Naive thymus-derived CD4-positive, alpha-beta T cell (primary cell): ENCODE data around the gene UGT1A5. TPM values are rescaled to one million over a fixed set of nuclear protein-coding genes. Genes with fewer than 3 reads are reported as not detected.
"Not testable (repeated sequence)": the region's sequence is repeated elsewhere in the genome, so short reads cannot be mapped to it uniquely, and the experiment has no call there.

ENCODE experiments used
- ATAC-seq: fragments of 150-1000 bp; cut with Tn5 transposase; 2 replicates; pipeline ENCODE4 v1.10.0; 2021; ENCODE audit warnings: mild to moderate bottlenecking, moderate library complexity
- CTCF ChIA-PET: fragments of 350-600 bp; sonication (Branson Sonifier 250); formaldehyde crosslinking; loops from one replicate; lab custom pipeline; 2021; ENCODE audit warnings: antibody characterized with exemption; lab: Charles Lee
- POLR2A ChIA-PET: fragments of 350-600 bp; sonication (Branson Sonifier 250); formaldehyde crosslinking; loops from one replicate; lab custom pipeline; 2021; ENCODE audit warnings: antibody characterized with exemption, inconsistent platforms; lab: Charles Lee
- DNase-seq, 9 donors: peaks; one replicate each; pipeline versions ENCODE4 v3.0.0 to v3.0.0-alpha.2; 2020 to 2022; ENCODE audit warnings: mixed read lengths in 1 of 9
- H3K27ac ChIP-seq: one replicate; pipeline ENCODE4 v1.7.0; 2013; ENCODE audit warnings: mild to moderate bottlenecking, low read depth, low read length, moderate library complexity
- H3K27me3 ChIP-seq, 2 donors: one replicate each; pipeline ENCODE4 v1.7.0; 2013; ENCODE audit warnings: low read length in 2 of 2, mild to moderate bottlenecking in 2 of 2, moderate library complexity in 2 of 2; ENCODE audit not compliant: control insufficient read depth in 2 of 2, insufficient read depth in 2 of 2
- H3K36me3 ChIP-seq, 3 experiments: 1 replicate in 2 of 3; 2 replicates in 1 of 3; pipeline ENCODE4 v1.7.0; 2013; ENCODE audit warnings: low read length in 3 of 3, mild to moderate bottlenecking in 3 of 3, moderate library complexity in 1 of 3; ENCODE audit not compliant: insufficient read depth in 3 of 3, control insufficient read depth in 2 of 3
- H3K4me1 ChIP-seq, 2 donors: one replicate each; pipeline ENCODE4 v1.7.0; 2013; ENCODE audit warnings: low read length in 2 of 2, mild to moderate bottlenecking in 2 of 2, moderate library complexity in 1 of 2; ENCODE audit not compliant: control insufficient read depth in 2 of 2, insufficient read depth in 2 of 2
- H3K4me3 ChIP-seq: 2 replicates; pipeline ENCODE4 v1.7.0; 2013; ENCODE audit warnings: mild to moderate bottlenecking, low read length
- H3K9me3 ChIP-seq, 3 experiments: 1 replicate in 2 of 3; 2 replicates in 1 of 3; pipeline ENCODE4 v1.7.0; 2013; ENCODE audit warnings: low read length in 3 of 3; ENCODE audit not compliant: control insufficient read depth in 2 of 3
- H3K27ac Mint-ChIP-seq, 9 donors: one replicate each; pipeline ENCODE4 v1.8.0; 2020 to 2022; ENCODE audit warnings: mixed read lengths in 9 of 9, mild to moderate bottlenecking in 8 of 9, moderate library complexity in 5 of 9, inconsistent platforms in 2 of 9
- H3K27me3 Mint-ChIP-seq, 5 donors: one replicate each; pipeline ENCODE4 v1.8.0; 2021 to 2022; ENCODE audit warnings: mixed read lengths in 5 of 5, mild to moderate bottlenecking in 1 of 5
- H3K36me3 Mint-ChIP-seq, 5 donors: one replicate each; pipeline ENCODE4 v1.8.0; 2020 to 2022; ENCODE audit warnings: mixed read lengths in 5 of 5, mild to moderate bottlenecking in 3 of 5, inconsistent platforms in 1 of 5
- H3K4me1 Mint-ChIP-seq, 7 donors: one replicate each; pipeline ENCODE4 v1.8.0; 2020 to 2022; ENCODE audit warnings: mixed read lengths in 7 of 7, mild to moderate bottlenecking in 3 of 7, inconsistent platforms in 1 of 7
- H3K4me3 Mint-ChIP-seq, 10 donors: one replicate each; pipeline ENCODE4 v1.8.0; 2020 to 2022; ENCODE audit warnings: mild to moderate bottlenecking in 10 of 10, mixed read lengths in 10 of 10, moderate library complexity in 6 of 10, inconsistent platforms in 2 of 10
- H3K9me3 Mint-ChIP-seq, 11 donors: one replicate each; pipeline ENCODE4 v1.8.0; 2020 to 2022; ENCODE audit warnings: mixed read lengths in 11 of 11, mild to moderate bottlenecking in 4 of 11, inconsistent platforms in 1 of 11, moderate library complexity in 1 of 11
- intact Hi-C, 2 donors: fragments of 100-400 bp; cut with micrococcal nuclease; formaldehyde crosslinking; loops; one replicate each; pipeline ENCODE4 v1.15.1; 2023
- polyA plus RNA-seq, 2 donors: library from polyadenylated mRNA; unstranded; fragments of 300-500 nt; fragmentation: Illumina TruSeq; gene quantifications; one replicate each; pipeline ENCODE4 v1.2.3, GENCODE V29; 2021
- total RNA-seq, 6 experiments: library from RNA in 5 of 6; stranded (reverse) in 5 of 6; gene quantifications; 1 replicate in 5 of 6; 2 replicates in 1 of 6; pipeline ENCODE4 v1.2.3 and lab custom pipeline; 2021 to 2026

The UGT1A5 gene
- total and polyA plus RNA-seq, 7 experiments from 2014 or later, result not detected

DNA sequence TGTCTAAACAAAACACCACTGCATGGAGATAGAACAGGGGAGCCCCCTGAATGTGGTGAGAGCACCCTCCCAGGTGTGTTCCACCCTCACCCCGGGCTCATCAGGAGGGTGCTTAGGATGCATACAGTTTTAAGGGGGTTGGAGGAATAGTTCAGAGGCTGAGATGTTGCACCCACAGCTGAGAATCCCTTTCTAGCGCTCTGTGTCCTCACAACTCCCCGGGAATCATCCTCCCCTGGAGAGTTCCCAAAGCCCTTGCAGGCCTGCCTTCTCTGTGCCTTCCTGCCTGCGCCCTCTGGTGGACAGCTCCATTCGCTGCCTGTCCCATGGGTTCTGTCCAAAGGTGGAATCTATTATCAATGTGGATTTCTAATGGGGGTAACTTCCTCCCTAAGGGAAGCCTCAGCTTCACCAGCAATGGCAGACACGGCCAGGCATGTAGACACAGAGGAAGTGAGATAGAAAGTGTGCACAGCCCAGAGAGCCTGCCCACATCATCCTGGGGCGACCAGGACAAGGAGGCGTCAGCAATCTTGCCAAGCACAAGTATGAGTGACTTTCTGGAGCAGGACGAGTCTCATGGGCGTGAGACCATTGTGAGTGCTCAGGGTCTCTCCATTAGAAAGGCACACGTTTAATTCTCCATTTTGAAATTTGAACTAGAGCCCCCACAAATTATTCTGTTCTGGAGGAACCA, 1.2 kb upstream of the UGT1A5 start:
- ATAC-seq (peak; percentile 75), DNase-seq (peak; percentile 16 to 66 (median 48))
- peaks cover 0 to 5% (median 0%) of the 10 kb centered on the region in 7 donors for H3K4me1 Mint-ChIP-seq
- H3K27ac ChIP-seq, result no peak overlapping the region
- ChIA-PET CTCF (interaction anchor here (1.1 to 1.7 kb wide), 3 partner anchors 80 to 791 kb away, joined by 3 to 5 read pairs (median 3); no protein-coding TSS in a partner anchor), POLR2A (no interaction called here)
- H3K4me3 ChIP-seq, result no peak overlapping the region
- peaks cover 21 to 40% (median 23%) of the 10 kb centered on the region in 5 donors for H3K27me3 Mint-ChIP-seq
- H3K27me3 ChIP-seq, result peaks cover 0 to 6% of the 10 kb centered on the region in 2 donors
- intact Hi-C loops, result loop anchor here (2.0 to 5.0 kb wide), 7 partner anchors 145 to 1105 kb away; partner anchors contain the start of genes ATG16L1 (in 1 of the 2) and USP40 (in 1 of the 2)
- H3K4me3 Mint-ChIP-seq, result no peak overlapping the region
- H3K36me3 Mint-ChIP-seq, result no peaks in the 10 kb centered on the region
- peak overlapping the region in 1 of 9 donors; percentile 17 for H3K27ac Mint-ChIP-seq
- H3K36me3 ChIP-seq, result no peaks in the 10 kb centered on the region
- H3K4me1 ChIP-seq, result no peaks in the 10 kb centered on the region
- H3K9me3 ChIP-seq, result no peaks in the 10 kb centered on the region
- H3K9me3 Mint-ChIP-seq, result no peaks in the 10 kb centered on the region

DNA sequence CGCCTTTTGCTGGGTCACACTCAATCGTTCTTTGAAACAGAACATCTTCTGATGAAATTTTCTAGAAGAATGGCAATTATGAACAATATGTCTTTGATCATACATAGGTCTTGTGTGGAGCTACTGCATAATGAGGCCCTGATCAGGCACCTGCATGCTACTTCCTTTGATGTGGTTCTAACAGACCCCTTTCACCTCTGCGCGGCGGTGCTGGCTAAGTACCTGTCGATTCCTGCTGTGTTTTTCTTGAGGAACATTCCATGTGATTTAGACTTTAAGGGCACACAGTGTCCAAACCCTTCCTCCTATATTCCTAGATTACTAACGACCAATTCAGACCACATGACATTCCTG, 532 bp downstream of the UGT1A5 start:
- no peaks in the 10 kb centered on the region for H3K36me3 Mint-ChIP-seq
- H3K27me3 ChIP-seq, result peaks cover 0 to 3% of the 10 kb centered on the region in 2 donors
- H3K4me1 Mint-ChIP-seq, result peaks cover 0 to 5% (median 0%) of the 10 kb centered on the region in 7 donors
- intact Hi-C loops, result loop anchor here in 1 of 2 donors (5.0 kb wide), 4 partner anchors 311 to 861 kb away; partner anchors contain the start of gene ATG16L1
- no peak overlapping the region for H3K4me3 Mint-ChIP-seq
- H3K9me3 Mint-ChIP-seq, result no peaks in the 10 kb centered on the region
- POLR2A ChIA-PET, result no interaction called here
- ATAC-seq, result no peak
- no peak overlapping the region for H3K27ac ChIP-seq
- H3K36me3 ChIP-seq, result no peaks in the 10 kb centered on the region
- CTCF ChIA-PET, result no interaction called here
- H3K4me1 ChIP-seq, result no peaks in the 10 kb centered on the region
- H3K27ac Mint-ChIP-seq, result no peak overlapping the region
- DNase-seq, result no peak
- H3K27me3 Mint-ChIP-seq, result peaks cover 15 to 46% (median 40%) of the 10 kb centered on the region in 5 donors
- no peak overlapping the region for H3K4me3 ChIP-seq
- no peaks in the 10 kb centered on the region for H3K9me3 ChIP-seq

GRCh38 chr2:233714121-233714520, 1.4 kb downstream of the UGT1A5 start:
- H3K27me3 Mint-ChIP-seq, result peaks cover 15 to 50% (median 45%) of the 10 kb centered on the region in 5 donors
- ATAC-seq (no peak), DNase-seq (no peak)
- H3K9me3 Mint-ChIP-seq, result no peaks in the 10 kb centered on the region
- H3K27ac Mint-ChIP-seq, result no peak overlapping the region
- POLR2A ChIA-PET, result no interaction called here
- no peaks in the 10 kb centered on the region for H3K4me1 ChIP-seq
- H3K9me3 ChIP-seq, result no peaks in the 10 kb centered on the region
- H3K36me3 ChIP-seq, result no peaks in the 10 kb centered on the region
- H3K36me3 Mint-ChIP-seq, result no peaks in the 10 kb centered on the region
- no peak overlapping the region for H3K27ac ChIP-seq
- CTCF ChIA-PET, result no interaction called here
- intact Hi-C loops, result loop anchor here in 1 of 2 donors (5.0 kb wide), 4 partner anchors 312 to 862 kb away; partner anchors contain the start of gene ATG16L1
- no peak overlapping the region for H3K4me3 ChIP-seq
- peaks cover 0 to 5% (median 0%) of the 10 kb centered on the region in 7 donors for H3K4me1 Mint-ChIP-seq
- no peak overlapping the region for H3K4me3 Mint-ChIP-seq
- H3K27me3 ChIP-seq, result peaks cover 0 to 3% of the 10 kb centered on the region in 2 donors

DNA sequence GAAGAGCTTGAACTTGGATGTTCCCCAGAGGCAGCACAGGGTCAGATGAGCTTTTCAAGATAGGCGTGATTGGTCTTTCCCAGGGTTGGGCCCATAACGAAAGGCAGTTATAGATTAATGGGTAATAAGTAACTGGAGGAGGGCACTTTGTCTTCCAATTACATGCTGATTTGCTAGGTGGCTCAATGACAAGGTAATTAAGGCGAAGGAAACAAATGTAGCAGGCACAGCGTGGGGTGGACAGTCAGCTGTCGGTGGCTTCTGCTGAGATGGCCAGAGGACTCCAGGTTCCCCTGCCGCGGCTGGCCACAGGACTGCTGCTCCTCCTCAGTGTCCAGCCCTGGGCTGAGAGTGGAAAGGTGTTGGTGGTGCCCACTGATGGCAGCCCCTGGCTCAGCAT, 5.8 kb downstream of the UGT1A5 start, which contains the start of gene UGT1A4:
TSS of gene UGT1A4 (plus strand) at position 185 of the 400 bp plus-strand sequence. CDS start at position 270, 85 bp downstream.
- Histone ChIP-seq H3K27ac (no peak within 1 kb of the TSS), H3K9me3 (no peaks in the 10 kb centered on the region), H3K36me3 (no peaks in the 10 kb centered on the region), H3K4me1 (no peaks in the 10 kb centered on the region), H3K27me3 (peaks cover 0 to 3% of the 10 kb centered on the region in 2 donors), H3K4me3 (no peak within 1 kb of the TSS)
- peaks cover 0 to 5% (median 0%) of the 10 kb centered on the region in 7 donors for H3K4me1 Mint-ChIP-seq
- H3K4me3 Mint-ChIP-seq, result no peak within 1 kb of the TSS
- peaks cover 11 to 52% (median 39%) of the 10 kb centered on the region in 5 donors for H3K27me3 Mint-ChIP-seq
- intact Hi-C loops, result no loop called here
- no peak for DNase-seq
- H3K36me3 Mint-ChIP-seq, result no peaks in the 10 kb centered on the region
- ChIA-PET POLR2A (no interaction called here), CTCF (no interaction called here)
- H3K9me3 Mint-ChIP-seq, result no peaks in the 10 kb centered on the region
- H3K27ac Mint-ChIP-seq, result no peak within 1 kb of the TSS
- ATAC-seq, result no peak

DNA sequence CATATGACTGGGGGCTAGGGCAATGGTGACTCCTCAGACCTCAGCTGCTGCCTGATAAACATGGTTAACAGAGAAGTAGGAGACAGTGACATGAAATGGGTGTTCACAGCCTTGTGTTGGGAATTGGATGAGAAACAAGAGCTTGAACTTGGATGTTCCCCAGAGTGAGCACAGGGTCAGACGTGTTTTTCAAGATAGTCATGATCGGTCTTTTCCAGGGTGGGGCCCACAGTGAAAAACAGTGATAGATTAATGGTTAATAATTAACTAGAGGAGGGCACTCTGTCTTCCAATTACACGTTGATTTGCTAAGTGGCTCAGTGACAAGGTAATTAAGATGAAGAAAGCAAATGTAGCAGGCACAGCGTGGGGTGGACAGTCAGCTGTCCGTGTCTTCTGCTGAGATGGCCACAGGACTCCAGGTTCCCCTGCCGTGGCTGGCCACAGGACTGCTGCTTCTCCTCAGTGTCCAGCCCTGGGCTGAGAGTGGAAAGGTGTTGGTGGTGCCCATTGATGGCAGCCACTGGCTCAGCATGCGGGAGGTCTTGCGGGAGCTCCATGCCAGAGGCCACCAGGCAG, 16.1 kb downstream of the UGT1A5 start, which contains the start of gene UGT1A3:
TSS of gene UGT1A3 (plus strand) at position 320 of the 579 bp plus-strand sequence. CDS start at position 405, 85 bp downstream.
- no peak for DNase-seq
- POLR2A ChIA-PET, result no interaction called here
- no peaks in the 10 kb centered on the region for H3K4me1 Mint-ChIP-seq
- intact Hi-C loops, result no loop called here
- Histone ChIP-seq H3K27ac (no peak within 1 kb of the TSS), H3K4me1 (no peaks in the 10 kb centered on the region), H3K9me3 (no peaks in the 10 kb centered on the region), H3K27me3 (no peaks in the 10 kb centered on the region), H3K4me3 (no peak within 1 kb of the TSS), H3K36me3 (no peaks in the 10 kb centered on the region)
- no peak within 1 kb of the TSS for H3K4me3 Mint-ChIP-seq
- no peak for ATAC-seq
- no peaks in the 10 kb centered on the region for H3K36me3 Mint-ChIP-seq
- CTCF ChIA-PET, result no interaction called here
- H3K27ac Mint-ChIP-seq, result no peak within 1 kb of the TSS
- peaks cover 0 to 5% (median 0%) of the 10 kb centered on the region in 11 donors for H3K9me3 Mint-ChIP-seq
- peaks cover 0 to 37% (median 14%) of the 10 kb centered on the region in 5 donors for H3K27me3 Mint-ChIP-seq

DNA sequence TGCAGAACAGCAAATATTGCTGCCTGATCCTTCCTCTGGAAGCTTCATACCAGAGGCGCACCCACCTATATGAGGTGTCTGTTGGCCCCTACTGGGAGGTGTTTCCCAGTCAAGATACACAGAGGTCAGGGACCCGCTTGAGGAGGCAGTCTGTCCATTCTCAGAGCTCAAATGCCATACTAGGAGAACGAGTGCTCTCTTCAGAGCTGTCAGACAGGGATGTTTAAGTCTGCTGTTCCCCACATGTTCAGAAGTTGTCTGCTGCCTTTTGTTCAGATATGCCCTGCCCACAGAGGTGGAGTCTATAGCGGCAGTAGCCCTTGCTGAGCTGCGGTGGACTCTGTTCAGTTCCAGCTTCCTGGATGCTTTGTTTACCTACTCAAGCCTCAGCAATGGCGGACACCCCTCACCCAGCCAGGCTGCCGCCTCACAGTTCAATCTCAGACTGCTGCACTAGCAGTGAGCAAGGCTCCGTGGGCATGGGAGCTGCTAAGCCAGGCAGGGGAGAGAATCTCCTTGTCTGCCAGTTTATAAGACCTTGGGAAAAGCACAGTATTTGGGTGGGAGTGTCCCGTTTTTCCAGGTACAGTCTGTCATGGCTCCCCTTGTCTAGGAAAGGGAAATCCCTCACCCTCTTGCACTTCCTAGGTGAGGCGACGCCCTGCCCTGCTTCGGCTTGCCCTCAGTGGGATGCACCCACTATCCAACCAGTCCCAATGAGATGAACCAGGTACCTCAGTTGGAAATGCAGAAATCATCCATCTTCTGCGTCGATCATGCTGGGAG, 24.4 kb downstream of the UGT1A5 start:
- H3K4me1 Mint-ChIP-seq, H3K27ac Mint-ChIP-seq, ATAC-seq, H3K36me3 ChIP-seq, H3K9me3 ChIP-seq, H3K4me1 ChIP-seq, H3K9me3 Mint-ChIP-seq, DNase-seq, H3K27ac ChIP-seq, H3K4me3 ChIP-seq, intact Hi-C loops, H3K27me3 ChIP-seq, POLR2A ChIA-PET, H3K4me3 Mint-ChIP-seq: not testable (repeated sequence)
- Mint-ChIP-seq H3K36me3 (peaks cover 0 to 11% (median 0%) of the 10 kb centered on the region in 5 donors), H3K27me3 (peaks cover 21 to 40% (median 31%) of the 10 kb centered on the region in 5 donors)
- CTCF ChIA-PET, result interaction anchor here (0.6 kb wide), 1 partner anchor 1132 kb away, joined by 6 read pairs; no protein-coding TSS in a partner anchor
